ENCODE measurements around the gene ARSB.

DNA sequence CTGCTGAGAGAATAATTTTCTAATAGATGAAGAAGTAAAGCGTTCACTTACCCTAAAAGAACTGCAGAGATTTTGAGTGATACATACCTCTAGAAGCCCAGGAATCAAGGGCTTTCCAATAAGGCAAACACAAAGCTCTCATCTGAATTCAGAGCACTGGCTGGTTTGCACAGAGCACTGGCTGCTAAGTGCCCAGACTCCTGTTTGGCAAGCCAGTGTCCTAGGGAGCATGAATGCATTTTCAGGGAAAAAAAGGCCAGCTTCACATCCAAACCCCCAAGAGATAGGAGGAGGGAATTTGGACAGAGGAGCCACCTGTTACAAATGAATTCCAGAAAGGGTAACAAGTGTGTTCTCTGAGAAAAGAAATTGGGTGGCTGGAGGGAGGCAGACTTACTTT, 65.3 kb downstream of the ARSB start:
- TF ChIP-seq CTCF (IDR thresholded peaks at IDR 0.05) (no peak), EP300 (IDR thresholded peaks at IDR 0.05) (no peak), POLR2A (IDR thresholded peaks at IDR 0.05) (no peak)

All from gastroesophageal sphincter (tissue), 3 donors.